HS-27A (cell line): Measurements from ENCODE around the gene JMJD4.
A peak's percentile ranks its signal among the peaks of the same experiment; 100 is the strongest.
"Not testable (repeated sequence)": the region's sequence is repeated elsewhere in the genome, so short reads cannot be mapped to it uniquely, and the experiment has no call there.

ENCODE experiments used
- DNase-seq: peaks from one replicate; pipeline ENCODE4 v3.0.0-alpha.2; 2012; ENCODE audit warnings: low read depth, missing footprints

JMJD4 gene

DNA sequence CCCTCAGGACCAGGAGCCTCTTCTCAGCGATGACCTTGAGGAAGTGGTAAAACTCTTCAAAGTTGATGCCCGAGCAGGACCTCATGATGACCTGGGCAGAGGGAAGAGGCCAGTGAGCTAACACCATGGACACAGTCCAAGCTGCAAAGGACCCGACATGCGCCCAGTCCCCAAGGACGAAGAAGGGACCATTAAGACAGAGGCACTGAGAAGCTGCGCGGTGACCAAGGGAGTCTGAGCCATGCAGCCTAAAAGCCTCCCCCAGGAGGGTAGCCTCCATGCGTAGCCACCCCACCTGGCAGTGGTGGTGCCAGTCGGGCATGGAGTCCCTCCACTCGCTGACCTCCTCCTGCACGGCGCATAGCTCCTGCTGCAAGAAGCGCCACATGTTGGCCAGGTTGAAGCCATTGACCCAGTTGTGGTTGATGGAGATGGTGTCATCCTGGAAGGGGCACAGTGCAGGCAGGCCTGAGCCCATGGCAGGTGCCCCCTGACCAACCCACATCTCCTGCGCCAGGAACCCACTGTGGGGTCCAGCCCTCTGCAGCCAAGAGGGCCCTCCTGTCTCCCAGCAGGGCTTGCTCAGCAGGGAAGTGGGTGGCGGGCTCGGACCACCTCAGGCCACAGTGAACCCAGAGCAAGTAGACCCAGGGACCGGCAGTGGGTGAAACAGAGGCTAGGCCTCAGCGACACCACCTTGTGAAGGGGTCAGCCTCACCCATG is 2.4 kb downstream of the JMJD4 start:
- no peak for DNase-seq

- no peak for DNase-seq
Measured at GRCh38 chr1:227731696-227732585, 3.2 kb downstream of the JMJD4 start.

DNA sequence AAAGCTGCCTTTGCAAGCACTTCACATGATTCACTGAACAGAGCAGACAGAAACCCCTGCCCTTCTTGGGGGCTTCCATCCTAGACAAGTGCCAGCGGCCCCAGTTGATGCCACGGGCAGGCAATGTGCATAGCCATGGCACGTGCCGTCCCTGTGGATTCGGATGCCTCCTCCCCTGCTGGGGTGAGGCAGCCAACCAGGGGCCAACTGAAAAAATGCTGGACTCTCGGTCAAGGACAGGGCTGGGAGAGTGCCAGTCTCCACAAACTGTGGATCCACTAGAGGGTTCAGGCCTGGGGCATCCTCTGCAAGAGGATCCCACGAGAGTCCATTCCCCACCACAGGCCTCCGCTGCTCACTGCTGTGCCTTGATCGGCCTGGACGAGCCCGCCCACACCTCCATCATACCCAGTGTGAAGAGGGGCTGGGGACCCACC is 3.8 kb downstream of the JMJD4 start:
- no peak for DNase-seq

DNA sequence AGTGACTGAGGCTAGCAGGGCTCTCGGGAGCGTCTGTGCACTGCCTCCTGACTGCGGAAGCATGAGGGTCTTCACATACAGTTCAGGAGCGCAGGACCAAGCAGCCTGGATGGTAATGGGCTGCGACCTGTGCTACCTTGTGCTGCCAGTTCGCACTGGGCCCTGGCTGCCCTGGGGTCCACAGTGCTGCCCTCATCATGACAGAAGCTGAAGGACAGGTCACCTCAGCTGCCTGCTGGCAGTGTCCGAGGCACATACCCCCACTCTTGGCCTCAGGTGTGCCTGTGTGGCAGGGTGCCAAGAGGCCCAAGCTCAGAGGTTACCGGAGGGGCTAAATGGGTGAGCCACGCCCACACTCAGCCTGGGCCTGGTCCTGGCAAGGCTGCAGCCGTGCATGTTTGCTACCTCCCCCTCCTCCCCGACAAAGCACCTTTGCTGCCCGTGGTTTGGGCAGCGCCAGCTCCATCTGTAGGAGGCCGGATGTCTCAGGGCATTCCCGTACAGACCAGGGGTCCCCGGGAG is 4.4 kb downstream of the JMJD4 start:
- no peak for DNase-seq

GRCh38 chr1:227729881-227730629 is 5.0 kb downstream of the JMJD4 start:
- peak; percentile 9 for DNase-seq

GRCh38 chr1:227729144-227729880 is 5.8 kb downstream of the JMJD4 start:
- no peak for DNase-seq

DNA sequence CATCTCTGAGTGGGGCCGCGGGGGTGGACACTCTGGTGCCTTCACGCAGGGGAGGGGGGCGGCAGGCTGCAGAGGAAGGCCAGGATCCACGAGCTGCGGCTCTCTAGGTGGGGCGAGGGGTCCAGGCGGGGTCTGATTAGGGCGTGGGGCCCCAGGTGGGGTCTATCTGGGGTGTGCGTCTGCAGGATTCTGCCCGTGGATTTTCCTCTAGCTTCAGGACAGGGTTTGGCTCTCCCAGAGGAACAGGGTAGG is 6.3 kb downstream of the JMJD4 start:
- no peak for DNase-seq

- no peak for DNase-seq
Measured at GRCh38 chr1:227728059-227728891, 6.8 kb downstream of the JMJD4 start.

DNA sequence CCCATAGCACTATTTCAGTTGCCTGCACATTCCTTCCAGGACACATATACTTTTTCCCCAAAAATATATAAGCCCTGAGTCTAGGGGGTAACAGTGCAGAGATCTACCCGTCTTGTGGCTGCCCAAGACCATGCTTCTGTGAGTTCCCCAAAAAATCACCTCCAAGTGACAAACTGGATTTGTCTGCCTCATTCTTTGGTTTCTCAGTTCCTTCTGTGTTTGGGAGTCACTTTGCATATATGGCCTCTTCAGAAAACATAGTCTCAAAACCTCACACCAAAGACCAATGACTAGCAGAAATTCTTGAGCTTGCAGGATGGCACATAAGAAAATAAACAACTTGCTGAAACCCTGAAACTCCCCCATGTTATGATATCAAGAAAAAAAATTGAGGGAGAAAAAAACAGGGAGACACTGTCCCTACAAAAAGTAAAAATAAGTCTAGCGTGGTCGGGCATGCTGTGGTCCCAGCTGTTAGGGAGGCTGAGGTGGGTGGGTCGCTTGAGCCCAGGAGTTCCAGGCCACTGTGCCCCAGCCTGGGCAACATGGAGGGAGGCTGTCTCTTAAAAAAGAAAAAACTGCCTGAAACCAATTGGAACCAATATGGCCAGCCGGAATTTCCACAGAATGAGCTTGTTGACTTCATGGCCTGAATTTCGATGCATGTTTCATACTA is 8.0 kb downstream of the JMJD4 start:
- no peak for DNase-seq

GRCh38 chr1:227726318-227726717 is 8.8 kb downstream of the JMJD4 start:
- no peak for DNase-seq

GRCh38 chr1:227725046-227725445 is 10.1 kb downstream of the JMJD4 start:
- DNase-seq, result no peak

DNA sequence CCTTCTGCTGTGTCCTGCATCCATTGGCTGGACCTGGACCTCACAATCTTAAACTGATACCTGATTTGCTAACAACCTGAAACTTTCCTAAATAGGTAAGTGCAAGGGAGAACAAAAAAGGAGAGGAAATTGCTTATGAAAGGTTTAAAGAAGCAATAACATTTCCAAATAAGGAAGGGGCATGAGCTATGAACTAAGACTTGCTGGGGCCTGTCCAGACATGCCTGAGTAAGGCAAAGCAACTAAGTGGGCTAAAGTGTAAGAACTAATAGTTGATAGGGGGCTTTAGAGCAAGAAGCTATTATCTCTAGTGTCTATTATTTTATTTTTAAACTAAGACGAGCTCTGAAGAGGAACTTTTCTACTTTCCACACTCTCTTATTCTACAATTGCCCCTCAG is 11.6 kb downstream of the JMJD4 start:
- no peak for DNase-seq

- DNase-seq, result no peak
Measured at GRCh38 chr1:227718932-227719331, 16.2 kb downstream of the JMJD4 start.

DNA sequence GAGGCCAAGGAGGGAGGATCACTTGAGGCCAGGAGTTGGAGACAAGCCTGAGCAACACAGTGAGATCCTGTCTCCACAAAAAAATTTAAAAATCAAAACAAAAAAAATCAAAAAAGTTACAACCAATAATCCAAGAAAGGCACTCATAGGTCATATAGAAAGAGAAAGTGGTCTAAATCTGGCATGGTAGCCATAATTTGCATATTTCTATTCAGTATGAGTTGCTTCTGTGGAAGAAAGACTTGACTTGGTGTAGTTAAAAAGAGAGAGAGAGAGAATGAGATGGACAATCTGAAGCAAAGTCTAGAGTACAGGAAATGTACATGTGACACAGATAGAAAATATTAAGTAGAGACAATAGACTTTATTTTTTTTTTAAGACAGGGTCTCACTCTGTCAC is 22.5 kb downstream of the JMJD4 start:
- no peak for DNase-seq

DNA sequence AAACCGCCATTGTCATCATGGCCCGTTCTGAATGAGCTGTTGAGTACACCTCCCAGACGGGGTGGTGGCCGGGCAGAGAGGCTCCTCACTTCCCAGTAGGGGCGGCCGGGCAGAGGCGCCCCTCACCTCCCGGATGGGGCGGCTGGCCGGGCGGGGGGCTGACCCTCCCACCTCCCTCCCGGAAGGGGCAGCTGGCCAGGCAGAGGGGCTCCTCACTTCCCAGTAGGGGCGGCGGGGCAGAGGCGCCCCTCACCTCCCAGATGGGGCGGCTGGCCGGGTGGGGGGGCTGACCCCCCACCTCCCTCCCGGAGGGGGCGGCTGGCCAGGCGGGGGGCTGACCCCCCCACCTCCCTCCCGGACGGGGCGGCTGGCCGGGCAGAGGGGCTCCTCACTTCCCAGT is 24.6 kb downstream of the JMJD4 start:
- DNase-seq, result not testable (repeated sequence)

GRCh38 chr1:227709451-227709850 is 25.7 kb downstream of the JMJD4 start:
- DNase-seq, result no peak

DNA sequence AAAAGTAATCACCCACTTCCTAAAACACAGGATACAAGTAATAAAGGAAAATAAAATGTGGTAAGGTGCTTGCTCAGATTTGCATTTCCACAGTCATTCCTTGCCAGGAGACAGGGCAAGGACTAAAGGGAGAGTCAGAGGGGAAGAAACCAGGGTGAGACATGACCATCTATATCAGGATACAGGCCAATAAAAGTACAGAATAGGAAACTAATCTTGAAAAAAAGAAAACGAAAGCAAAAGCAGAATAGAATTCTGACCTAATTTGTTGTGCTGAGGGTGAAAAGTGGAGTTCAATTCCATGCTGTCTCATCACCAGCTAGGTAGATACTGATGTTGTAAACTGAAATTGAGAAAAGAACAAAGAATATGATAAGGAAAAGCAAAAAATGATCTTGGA is 27.3 kb downstream of the JMJD4 start:
- DNase-seq, result no peak

- not testable (repeated sequence) for DNase-seq
Measured at GRCh38 chr1:227701631-227702030, 33.5 kb downstream of the JMJD4 start.

DNA sequence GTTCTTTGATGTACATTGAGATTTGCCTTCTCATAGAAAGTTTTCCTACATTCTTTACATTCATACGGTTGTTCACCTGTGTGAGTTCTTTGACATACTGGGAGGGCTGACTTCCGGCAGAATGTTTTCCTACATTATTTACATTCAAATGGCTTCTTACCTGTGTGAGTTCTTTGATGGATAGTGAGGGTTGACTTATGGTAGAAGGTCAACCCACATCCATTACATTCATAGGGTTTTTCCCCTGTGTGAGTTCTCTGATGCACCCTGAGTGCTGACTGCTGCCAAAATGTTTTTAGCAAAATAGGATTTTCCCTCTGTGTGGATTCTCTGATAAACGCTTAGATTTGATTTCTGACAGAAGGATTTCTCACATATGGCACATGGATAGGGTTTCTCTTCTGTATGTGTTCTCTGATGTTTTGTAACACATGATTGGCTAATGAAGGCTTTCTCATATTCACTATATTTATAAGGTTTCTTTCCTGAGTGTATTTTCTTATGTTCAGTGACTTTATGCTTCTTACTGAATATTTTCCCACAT is 37.7 kb downstream of the JMJD4 start:
- no peak for DNase-seq

DNA sequence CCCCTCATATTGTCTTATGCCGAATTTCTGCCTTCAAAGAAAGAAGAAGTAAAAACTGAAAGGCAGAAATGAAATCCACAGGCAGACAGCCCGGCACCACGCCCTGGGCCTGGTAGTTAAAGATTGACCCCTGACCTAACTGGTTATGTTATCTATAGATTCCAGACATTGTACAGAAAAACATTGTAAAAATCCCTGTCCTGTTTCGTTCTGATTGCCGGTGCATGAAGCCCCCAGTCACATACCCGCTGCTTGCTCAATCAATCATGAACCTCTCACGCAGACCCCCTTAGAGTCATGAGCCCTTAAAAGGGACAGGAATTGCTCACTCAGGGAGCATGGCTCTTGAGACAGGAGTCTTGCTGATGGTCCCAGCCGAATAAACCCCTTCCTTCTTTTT is 49.3 kb downstream of the JMJD4 start:
- no peak for DNase-seq
